Dedifferentiated amniotic fluid mesenchymal stem cell (primary cell): ENCODE measurements around the gene LCP2.

Experiments used
- DNase-seq: peaks from one replicate; pipeline ENCODE4 v3.0.0-alpha.2; 2016; ENCODE audit errors: extremely low spot score

The LCP2 gene

GRCh38 chr5:170216257-170216864 is 81.2 kb downstream of the LCP2 start:
- peak; percentile 32 for DNase-seq

GRCh38 chr5:170211575-170212334 is 85.8 kb downstream of the LCP2 start:
- no peak for DNase-seq

- no peak for DNase-seq
These were observed 90.6 kb downstream of the LCP2 start for GRCh38 chr5:170206958-170207357.

GRCh38 chr5:170206216-170206615 is 91.4 kb downstream of the LCP2 start:
- no peak for DNase-seq

GRCh38 chr5:170204202-170204601 is 93.4 kb downstream of the LCP2 start:
- DNase-seq: no peak

GRCh38 chr5:170202117-170202516 is 95.5 kb downstream of the LCP2 start:
- no peak for DNase-seq

- no peak for DNase-seq
These were observed 96.3 kb downstream of the LCP2 start for GRCh38 chr5:170201311-170201710.

GRCh38 chr5:170200876-170201275 is 96.7 kb downstream of the LCP2 start:
- no peak for DNase-seq
